Chondrocyte (in vitro differentiated cells): ENCODE measurements around the gene NFATC2IP. TPM values are rescaled to one million over a fixed set of nuclear protein-coding genes. Genes with fewer than 3 reads are reported as not detected.

Experiments used
- DNase-seq: peaks from one replicate; pipeline ENCODE4 v3.0.0; 2021; ENCODE audit warnings: mixed read lengths, low spot score
- H3K27ac Mint-ChIP-seq: one replicate; pipeline ENCODE4 v1.8.0; 2021; ENCODE audit warnings: mild to moderate bottlenecking, moderate library complexity, mixed read lengths; ENCODE audit not compliant: unreplicated experiment
- H3K27me3 Mint-ChIP-seq: 2 replicates; pipeline ENCODE4 v1.8.0; 2021; ENCODE audit warnings: low read depth, mixed read lengths
- H3K36me3 Mint-ChIP-seq: 2 replicates; pipeline ENCODE4 v1.8.0; 2021; ENCODE audit warnings: low read depth, mixed read lengths
- H3K4me1 Mint-ChIP-seq: 2 replicates; pipeline ENCODE4 v1.8.0; 2021; ENCODE audit warnings: low read depth, mild to moderate bottlenecking, mixed read lengths
- H3K4me3 Mint-ChIP-seq: one replicate; pipeline ENCODE4 v1.8.0; 2021; ENCODE audit warnings: mild to moderate bottlenecking, moderate library complexity, mixed read lengths; ENCODE audit not compliant: unreplicated experiment
- H3K9me3 Mint-ChIP-seq: 2 replicates; pipeline ENCODE4 v1.8.0; 2021; ENCODE audit warnings: low read depth, mixed read lengths
- total RNA-seq: library from RNA; stranded (reverse); gene quantifications from 3 replicates; pipeline ENCODE4 v1.2.1, GENCODE V29; 2021
- TF ChIP-seq, protein P1 (sequence below): fragments of 200-600 bp; sonication (generic); IDR thresholded peaks from 2 replicates; pipeline ENCODE4 v1.5.0; 2021; ENCODE audit warnings: antibody characterized with exemption, mild to moderate bottlenecking, moderate library complexity

Gene NFATC2IP
- total RNA-seq, 1 donor from 2014 or later = 24.3 TPM

DNA sequence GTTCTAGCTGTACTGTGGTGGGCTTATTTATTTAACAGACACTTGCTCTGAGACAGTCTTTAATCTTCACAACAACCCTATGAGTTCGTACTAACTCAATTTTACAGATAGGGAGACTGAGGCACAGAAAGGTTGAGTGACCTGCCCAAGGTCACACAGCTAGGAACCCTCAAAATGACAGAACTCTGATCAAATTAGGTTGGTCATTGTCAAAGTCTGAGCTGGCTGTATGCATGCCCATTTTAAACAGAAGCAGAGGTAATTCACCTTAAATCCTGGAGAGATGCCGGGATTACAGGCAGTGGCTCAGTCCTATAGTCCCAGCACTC is 59.1 kb downstream of the NFATC2IP start:
- Mint-ChIP-seq H3K9me3 (no peaks in the 10 kb centered on the region), H3K27me3 (peaks cover 12% of the 10 kb centered on the region), H3K4me3 (no peak overlapping the region), H3K36me3 (no peaks in the 10 kb centered on the region), H3K27ac (no peak overlapping the region), H3K4me1 (peaks cover 4% of the 10 kb centered on the region)
- DNase-seq = no peak
- TF ChIP-seq, protein P1, sequence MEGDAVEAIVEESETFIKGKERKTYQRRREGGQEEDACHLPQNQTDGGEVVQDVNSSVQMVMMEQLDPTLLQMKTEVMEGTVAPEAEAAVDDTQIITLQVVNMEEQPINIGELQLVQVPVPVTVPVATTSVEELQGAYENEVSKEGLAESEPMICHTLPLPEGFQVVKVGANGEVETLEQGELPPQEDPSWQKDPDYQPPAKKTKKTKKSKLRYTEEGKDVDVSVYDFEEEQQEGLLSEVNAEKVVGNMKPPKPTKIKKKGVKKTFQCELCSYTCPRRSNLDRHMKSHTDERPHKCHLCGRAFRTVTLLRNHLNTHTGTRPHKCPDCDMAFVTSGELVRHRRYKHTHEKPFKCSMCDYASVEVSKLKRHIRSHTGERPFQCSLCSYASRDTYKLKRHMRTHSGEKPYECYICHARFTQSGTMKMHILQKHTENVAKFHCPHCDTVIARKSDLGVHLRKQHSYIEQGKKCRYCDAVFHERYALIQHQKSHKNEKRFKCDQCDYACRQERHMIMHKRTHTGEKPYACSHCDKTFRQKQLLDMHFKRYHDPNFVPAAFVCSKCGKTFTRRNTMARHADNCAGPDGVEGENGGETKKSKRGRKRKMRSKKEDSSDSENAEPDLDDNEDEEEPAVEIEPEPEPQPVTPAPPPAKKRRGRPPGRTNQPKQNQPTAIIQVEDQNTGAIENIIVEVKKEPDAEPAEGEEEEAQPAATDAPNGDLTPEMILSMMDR = no peak

DNA sequence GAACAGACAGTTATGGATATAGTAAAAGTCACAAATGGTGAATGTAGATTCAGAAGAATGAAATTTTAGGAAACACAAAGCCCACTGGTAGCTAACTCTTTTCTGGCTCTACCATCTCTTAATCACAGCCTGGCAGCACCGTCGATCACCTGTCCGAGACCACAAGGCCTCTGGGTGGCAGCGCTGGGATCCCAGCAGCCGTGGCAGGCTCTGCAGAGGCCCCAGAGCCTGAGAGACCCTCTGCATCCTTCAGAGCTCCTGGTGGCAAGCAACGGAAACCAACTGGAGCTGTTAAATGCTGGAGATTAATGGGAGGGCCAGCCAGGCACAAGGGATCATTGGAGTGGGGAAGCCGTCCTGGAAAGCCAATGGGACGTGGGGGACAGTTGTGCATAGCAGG is 60.4 kb downstream of the NFATC2IP start:
- Mint-ChIP-seq H3K4me3 (no peak overlapping the region), H3K27ac (no peak overlapping the region), H3K9me3 (no peaks in the 10 kb centered on the region), H3K27me3 (peaks cover 5% of the 10 kb centered on the region), H3K36me3 (no peaks in the 10 kb centered on the region), H3K4me1 (peaks cover 4% of the 10 kb centered on the region)
- TF ChIP-seq, protein P1 = no peak
- DNase-seq = no peak

DNA sequence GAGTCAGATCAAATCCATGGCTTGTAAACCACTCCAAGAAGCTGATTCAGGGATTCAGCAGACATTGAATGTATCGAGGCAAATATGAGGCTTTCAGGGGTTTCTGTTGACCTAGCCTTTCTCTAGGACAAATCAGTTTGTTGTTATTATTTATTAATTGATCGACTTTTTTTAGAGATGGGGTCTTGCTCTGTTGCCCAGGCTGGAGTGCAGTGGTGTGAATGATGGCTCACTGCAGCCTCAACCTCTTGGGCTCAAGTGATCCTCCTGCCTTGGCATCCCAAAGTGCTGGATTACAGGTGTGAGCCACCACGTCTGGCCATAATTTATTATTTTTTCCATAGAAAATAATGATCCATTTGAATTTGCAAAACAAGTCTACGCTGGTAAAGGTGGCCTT is 61.1 kb downstream of the NFATC2IP start:
- DNase-seq = no peak
- H3K4me1 Mint-ChIP-seq = peaks cover 4% of the 10 kb centered on the region
- no peak overlapping the region for H3K27ac Mint-ChIP-seq
- peaks cover 5% of the 10 kb centered on the region for H3K27me3 Mint-ChIP-seq
- H3K4me3 Mint-ChIP-seq = no peak overlapping the region
- no peaks in the 10 kb centered on the region for H3K36me3 Mint-ChIP-seq
- H3K9me3 Mint-ChIP-seq = no peaks in the 10 kb centered on the region
- TF ChIP-seq, protein P1 = no peak

DNA sequence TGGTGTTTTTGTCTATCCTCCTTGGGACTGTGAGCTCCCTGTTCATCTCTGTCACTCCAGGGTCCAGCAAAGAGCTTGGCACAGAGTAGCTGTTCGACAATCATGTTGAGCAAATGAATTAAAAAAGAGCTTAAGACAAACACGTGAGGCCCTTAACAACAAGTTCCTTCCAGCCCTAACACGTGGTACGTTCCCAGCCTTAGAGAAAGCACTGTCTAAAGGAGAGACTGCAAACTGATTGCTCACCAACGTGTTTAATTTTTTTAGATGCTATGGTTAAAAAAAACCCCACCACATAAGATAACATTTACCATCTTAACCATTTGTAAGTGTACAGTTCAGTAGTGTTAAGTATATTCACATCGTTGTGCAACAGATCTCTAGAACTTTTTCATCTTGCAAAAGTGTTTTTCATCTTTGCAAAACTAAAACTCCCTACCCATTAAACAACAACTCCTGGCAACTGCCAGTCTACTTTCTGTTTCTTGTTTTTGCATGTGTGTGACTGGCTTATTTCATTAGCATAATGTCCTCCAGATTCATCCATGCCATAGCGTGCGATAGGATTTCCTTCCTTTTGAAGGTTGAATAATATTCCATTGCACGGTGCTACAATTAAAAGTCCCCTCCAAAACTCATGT is 62.3 kb downstream of the NFATC2IP start:
- Mint-ChIP-seq H3K4me3 (no peak overlapping the region), H3K27me3 (peaks cover 5% of the 10 kb centered on the region), H3K9me3 (no peaks in the 10 kb centered on the region), H3K36me3 (no peaks in the 10 kb centered on the region), H3K4me1 (peaks cover 4% of the 10 kb centered on the region), H3K27ac (no peak overlapping the region)
- DNase-seq = no peak
- TF ChIP-seq, protein P1 = no peak

DNA sequence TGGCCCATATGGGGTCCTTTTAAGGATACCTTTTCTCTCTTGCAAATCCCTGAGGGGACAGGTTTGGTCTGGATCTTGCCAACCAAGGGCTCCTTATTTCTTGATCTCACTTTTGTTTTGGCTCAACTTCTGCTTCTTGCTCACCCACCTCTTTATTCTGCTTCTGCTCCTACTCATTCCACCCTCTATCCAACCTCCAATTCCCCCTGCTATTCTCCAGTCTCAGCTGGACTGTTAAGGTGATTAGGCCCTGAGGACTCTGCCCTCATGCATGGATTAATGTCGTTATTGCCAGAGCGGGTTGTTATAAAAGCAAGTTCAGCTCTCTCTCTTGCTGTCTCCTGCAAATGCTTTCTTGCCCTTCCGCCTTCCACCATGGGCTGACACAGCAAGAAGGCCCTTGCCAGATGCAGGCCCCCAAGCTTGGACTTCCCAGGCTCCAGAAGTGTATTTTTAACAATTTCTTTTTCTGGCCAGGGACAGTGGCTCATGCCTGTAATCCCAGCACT is 63.9 kb downstream of the NFATC2IP start:
- Mint-ChIP-seq H3K27ac (no peak overlapping the region), H3K9me3 (no peaks in the 10 kb centered on the region), H3K4me3 (no peak overlapping the region), H3K27me3 (peaks cover 2% of the 10 kb centered on the region), H3K36me3 (no peaks in the 10 kb centered on the region), H3K4me1 (peaks cover 4% of the 10 kb centered on the region)
- TF ChIP-seq, protein P1 = no peak
- no peak for DNase-seq

Other genes with a start within 250 kb of the NFATC2IP start
- 605 to 734 TPM (median 729 TPM) in 3 replicates for gene EIF3C, start 239.5 kb upstream of the NFATC2IP start, total RNA-seq
- gene NPIPB9, start 199.2 kb upstream of the NFATC2IP start, total RNA-seq = 1.1 to 3.2 TPM (median 2.9 TPM) in 3 replicates
- 152 to 186 TPM (median 185 TPM) in 3 replicates for gene ATXN2L, start 127.9 kb upstream of the NFATC2IP start, total RNA-seq
- 91.1 to 120 TPM (median 95.0 TPM) in 3 replicates for gene TUFM, start 104.6 kb upstream of the NFATC2IP start, total RNA-seq
- 36.4 to 48.1 TPM (median 38.1 TPM) in 3 replicates for gene SH2B1, start 87.1 kb upstream of the NFATC2IP start, total RNA-seq
- gene ATP2A1, start 72.4 kb upstream of the NFATC2IP start, total RNA-seq = 0.31 to 1.8 TPM (median 0.42 TPM) in 3 replicates
- 20.1 to 24.6 TPM (median 22.4 TPM) in 3 replicates for gene RABEP2, start 25.7 kb upstream of the NFATC2IP start, total RNA-seq
- not detected in 3 replicates for gene CD19, start 19.0 kb upstream of the NFATC2IP start, total RNA-seq
- 60.8 to 73.4 TPM (median 71.1 TPM) in 3 replicates for gene SPNS1, start 23.8 kb downstream of the NFATC2IP start, total RNA-seq
- gene LAT, start 34.1 kb downstream of the NFATC2IP start, total RNA-seq = 10.2 to 13.6 TPM (median 11.7 TPM) in 3 replicates